Tibial nerve (tissue), 3 donors: ENCODE data around the gene FBN1.

Experiments
- POLR2A ChIP-seq, 2 donors: fragments of 450-650 bp; IDR thresholded peaks; one replicate each; pipeline ENCODE4 v1.6.1; 2017; ENCODE audit warnings: antibody characterized with exemption in 2 of 2, mild to moderate bottlenecking in 2 of 2, moderate library complexity in 2 of 2
- TF ChIP-seq, protein P1 (sequence below), 5 experiments: fragments of 200-600 bp in 3 of 5; fragments of 450-650 bp in 2 of 5; sonication (generic) in 3 of 5; IDR thresholded peaks; one replicate each; pipeline ENCODE4 v1.5.1; 2016 to 2019; ENCODE audit warnings: antibody characterized with exemption in 5 of 5, mild to moderate bottlenecking in 3 of 5, moderate library complexity in 2 of 5

GRCh38 chr15:48624700-48625099, 20.8 kb downstream of the FBN1 start:
- TF ChIP-seq, protein P1, sequence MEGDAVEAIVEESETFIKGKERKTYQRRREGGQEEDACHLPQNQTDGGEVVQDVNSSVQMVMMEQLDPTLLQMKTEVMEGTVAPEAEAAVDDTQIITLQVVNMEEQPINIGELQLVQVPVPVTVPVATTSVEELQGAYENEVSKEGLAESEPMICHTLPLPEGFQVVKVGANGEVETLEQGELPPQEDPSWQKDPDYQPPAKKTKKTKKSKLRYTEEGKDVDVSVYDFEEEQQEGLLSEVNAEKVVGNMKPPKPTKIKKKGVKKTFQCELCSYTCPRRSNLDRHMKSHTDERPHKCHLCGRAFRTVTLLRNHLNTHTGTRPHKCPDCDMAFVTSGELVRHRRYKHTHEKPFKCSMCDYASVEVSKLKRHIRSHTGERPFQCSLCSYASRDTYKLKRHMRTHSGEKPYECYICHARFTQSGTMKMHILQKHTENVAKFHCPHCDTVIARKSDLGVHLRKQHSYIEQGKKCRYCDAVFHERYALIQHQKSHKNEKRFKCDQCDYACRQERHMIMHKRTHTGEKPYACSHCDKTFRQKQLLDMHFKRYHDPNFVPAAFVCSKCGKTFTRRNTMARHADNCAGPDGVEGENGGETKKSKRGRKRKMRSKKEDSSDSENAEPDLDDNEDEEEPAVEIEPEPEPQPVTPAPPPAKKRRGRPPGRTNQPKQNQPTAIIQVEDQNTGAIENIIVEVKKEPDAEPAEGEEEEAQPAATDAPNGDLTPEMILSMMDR (IDR thresholded peaks at IDR 0.05) = no peak
- no peak for TF ChIP-seq POLR2A (IDR thresholded peaks at IDR 0.05)
